ENCODE data around the gene ERICH6B. TPM values are rescaled to one million over a fixed set of nuclear protein-coding genes. Genes with fewer than 3 reads are reported as not detected.

The ERICH6B gene
- polyA plus RNA-seq, 5 donors, result 2.5 to 3.6 (median 3.1) TPM

DNA sequence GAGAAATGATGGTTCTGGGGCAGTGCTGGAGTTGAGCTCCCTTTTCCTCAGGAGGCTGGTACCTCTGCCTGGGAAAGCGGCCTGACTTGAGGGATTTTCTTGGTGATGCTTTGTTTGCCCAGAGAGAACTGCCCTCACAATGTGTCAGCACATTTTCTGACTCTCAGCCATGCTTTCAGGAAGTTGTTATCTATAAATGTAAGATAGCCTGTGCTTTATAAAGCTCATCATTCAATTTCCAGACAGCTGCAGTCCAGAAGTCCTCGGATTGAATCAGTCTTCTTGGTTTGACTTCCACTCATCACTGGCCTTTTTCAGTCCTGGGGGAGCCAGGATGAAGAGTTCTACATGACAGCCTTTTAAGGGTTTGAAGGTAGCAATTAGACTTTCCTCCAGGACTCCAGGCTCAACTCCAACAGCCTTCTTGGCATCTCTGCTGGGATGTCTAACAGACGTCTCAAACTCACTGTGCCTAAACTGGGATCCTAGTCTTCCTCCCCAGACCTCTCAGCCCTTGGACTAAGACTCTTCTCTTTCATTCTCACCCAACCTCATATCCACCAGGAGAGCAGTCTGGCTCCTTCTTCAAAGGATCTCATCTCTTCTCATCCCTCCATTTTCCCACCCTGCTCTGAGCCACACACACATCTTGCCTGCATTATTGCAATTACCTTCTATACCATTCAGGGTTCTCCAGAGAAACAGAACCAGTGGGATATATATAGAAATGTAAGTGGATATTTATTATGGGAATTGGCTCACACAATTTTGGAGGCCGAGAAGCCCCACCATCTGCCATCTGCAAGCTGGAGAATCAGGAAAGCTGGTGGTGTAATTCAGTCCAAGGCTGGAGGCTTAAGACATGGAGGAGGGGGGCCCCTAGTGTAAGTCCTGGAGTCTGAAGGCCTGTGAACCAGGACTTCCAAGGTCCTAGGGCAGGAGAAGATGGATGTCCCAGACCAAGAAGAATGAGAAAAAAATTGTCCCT is 13.1 kb downstream of the ERICH6B start:
- no peak for DNase-seq

GRCh38 chr13:45601680-45602079 is 13.9 kb downstream of the ERICH6B start:
- no peak for DNase-seq

- no peak for DNase-seq
Measured at GRCh38 chr13:45598597-45598996, 16.9 kb downstream of the ERICH6B start.

- DNase-seq, result no peak
Measured at GRCh38 chr13:45596800-45597475, 18.6 kb downstream of the ERICH6B start.

- no peak for DNase-seq
Measured at GRCh38 chr13:45595965-45596364, 19.6 kb downstream of the ERICH6B start.

GRCh38 chr13:45594764-45595163 is 20.8 kb downstream of the ERICH6B start:
- DNase-seq, result no peak

- no peak for DNase-seq
Measured at GRCh38 chr13:45594227-45594626, 21.3 kb downstream of the ERICH6B start.

DNA sequence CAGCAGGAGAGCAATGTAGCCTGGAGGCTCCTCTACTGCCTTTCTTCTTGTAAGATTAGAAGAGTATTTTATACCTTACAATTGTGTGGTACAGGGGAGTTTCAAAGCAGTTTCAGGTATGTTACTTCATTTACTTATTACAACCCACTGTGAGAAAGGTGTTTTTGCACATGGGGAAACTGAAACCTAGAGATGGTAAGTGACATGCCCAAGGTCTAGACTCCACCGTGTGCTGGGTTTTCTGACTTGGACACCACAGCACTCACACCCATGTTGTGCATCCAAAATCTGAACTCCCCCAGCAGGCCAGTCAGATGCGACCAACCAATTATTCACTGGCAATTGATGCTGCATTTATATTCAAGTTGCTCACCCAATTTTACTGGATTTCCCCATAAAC is 22.8 kb downstream of the ERICH6B start:
- DNase-seq, result no peak

DNA sequence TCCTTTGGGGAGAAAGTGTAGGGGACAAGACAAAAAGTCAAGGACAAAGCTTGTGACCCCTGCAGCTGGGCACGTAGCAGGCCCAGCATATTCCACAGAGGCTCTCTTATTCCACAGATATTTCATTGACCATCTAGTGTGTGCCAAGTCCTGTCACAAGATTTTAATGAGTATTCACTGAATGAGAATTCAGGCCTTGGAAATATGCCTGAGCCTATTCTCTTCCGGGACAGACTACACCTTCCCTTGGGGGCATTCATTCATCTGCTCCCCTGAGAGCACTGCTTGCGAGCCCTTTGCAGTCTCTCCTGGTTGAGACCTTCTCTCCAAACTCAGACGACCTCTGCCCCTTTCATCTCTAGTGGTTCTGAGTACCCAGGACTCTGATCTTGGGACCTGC is 25.5 kb downstream of the ERICH6B start:
- no peak for DNase-seq

GRCh38 chr13:45587897-45588296 is 27.6 kb downstream of the ERICH6B start:
- no peak for DNase-seq

DNA sequence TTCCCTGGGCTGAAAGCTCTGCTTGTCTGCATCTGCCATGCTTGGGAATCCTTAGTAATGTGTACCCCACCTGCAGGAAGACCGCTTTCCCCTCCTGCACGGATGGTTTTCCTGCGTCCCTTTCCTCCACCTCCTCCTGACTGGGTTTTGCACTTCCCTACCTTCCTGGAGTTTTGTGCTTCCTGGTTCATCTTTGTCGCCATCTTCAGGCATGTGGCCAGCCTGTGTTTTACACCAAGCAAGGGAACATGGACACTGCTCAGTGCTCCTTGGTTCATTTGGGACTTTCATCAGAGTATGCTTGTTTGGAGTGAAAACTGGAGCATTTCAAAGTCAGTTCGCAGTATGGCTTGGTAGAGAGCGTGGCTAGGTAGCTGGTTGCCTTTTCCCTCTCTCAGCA is 30.7 kb downstream of the ERICH6B start:
- DNase-seq, result no peak

- no peak for DNase-seq
Measured at GRCh38 chr13:45582408-45583076, 33.0 kb downstream of the ERICH6B start.

- no peak for DNase-seq
Measured at GRCh38 chr13:45576466-45576865, 39.1 kb downstream of the ERICH6B start.

DNA sequence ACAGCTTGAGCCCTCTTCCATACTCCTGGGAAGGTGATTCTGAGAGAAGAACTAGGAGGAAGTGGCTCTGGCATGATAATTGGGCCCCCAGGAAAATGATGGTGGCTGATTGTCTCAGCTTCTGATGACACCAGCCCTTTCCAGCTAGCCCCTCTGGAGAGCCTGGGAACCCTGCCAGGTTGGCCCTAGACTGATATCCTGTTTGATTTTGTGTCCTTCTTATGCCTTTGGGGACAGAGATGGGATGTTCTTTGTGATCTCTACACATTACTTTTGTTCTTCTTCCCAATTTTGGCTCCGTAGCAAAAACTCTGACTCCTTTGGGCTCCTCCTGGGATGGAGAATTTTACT is 39.7 kb downstream of the ERICH6B start:
- no peak for DNase-seq

DNA sequence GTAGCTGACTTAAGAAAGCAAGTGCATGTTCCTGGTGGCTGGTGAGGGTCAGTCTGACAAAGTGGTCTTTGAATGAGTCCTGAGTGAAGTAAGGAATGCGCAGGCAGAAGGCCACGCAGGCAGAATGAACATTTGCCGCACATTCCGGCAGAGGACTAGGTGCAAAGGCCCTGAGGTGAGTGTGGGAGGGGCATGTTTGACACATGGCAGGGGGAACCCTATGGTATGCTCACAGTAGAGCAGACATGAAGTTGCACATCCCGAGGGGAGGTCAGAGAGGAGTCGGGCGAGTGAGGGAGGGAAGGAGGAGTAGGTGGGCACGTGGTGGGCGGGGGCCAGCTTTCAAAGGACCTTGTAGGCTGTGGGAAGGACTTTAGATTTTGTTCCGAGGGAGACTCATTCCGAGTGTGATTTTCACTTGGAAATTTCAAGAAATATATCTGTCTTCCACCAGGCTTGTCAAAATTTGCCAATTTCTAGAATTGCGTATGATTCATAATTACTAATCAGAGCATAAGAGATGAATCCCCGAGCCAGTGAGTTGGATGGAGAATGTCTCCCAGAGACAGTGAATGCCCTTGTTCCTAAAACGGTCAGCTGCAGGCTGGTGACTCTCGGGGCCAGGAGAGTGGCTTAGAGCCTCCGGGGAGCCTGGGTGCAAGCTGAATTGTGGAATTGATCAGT is 40.3 kb downstream of the ERICH6B start:
- DNase-seq, result no peak

GRCh38 chr13:45565331-45565730 is 50.2 kb downstream of the ERICH6B start:
- DNase-seq, result no peak

GRCh38 chr13:45564133-45564776 is 51.3 kb downstream of the ERICH6B start:
- peak; percentile 10 to 14 for DNase-seq

GRCh38 chr13:45554604-45555109 is 60.9 kb downstream of the ERICH6B start:
- no peak for DNase-seq

DNA sequence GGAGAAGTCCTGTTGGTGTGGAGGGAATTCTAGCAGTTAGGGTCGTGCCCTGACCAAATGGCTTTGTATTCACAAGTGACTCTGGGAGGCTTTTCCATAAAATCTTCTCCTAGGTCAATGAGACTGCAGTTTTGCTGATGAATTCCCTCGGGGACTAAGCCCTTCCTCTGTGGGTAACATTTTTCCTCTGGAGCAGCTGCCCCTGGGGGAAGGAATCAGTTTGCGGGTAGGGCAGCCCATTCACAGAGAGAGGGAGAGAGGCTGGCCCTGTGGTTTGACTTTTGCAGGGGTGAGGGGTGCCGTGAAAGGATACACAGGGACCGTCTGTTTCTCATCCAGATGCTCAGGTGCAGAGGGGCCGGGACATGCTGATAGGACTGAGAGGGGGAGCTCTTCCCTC is 67.3 kb downstream of the ERICH6B start:
- no peak for DNase-seq

- no peak for DNase-seq
Measured at GRCh38 chr13:45546410-45546765, 69.2 kb downstream of the ERICH6B start.

DNA sequence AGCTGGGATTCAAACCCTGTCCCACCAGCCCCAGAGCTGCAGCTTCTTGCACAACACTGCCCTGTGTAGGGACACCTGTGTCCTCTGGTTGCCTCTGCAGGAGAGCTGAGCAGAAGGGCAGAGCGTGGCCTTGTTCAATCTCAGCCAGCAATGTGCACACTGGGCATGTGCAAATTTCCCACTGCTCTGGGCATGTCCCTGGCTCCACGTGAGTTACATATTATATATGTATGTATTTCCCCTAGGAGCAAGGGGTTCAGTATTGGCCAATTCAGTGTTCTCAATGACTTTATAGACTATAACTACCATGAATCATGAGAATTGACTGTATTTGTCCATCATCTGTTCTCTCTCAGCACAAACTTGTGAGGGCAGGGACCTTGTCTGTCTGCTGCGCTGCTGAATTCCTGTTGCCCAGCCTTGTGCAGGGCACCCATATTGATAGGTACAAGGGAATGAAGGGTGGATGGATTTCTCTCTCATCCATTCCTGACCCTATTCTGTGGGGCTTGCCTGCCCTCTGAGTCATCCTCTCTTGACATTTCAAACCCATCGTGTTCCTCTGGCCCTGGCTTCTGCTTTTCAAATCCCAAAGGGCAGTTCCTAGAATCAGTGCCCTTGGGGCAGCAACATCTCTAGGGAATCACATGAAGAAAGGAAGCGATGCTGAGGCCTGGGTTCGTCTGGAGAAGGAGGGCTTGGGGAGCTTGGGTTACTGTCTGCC is 69.7 kb downstream of the ERICH6B start:
- DNase-seq, result no peak
